Ovary (tissue), 3 donors: ENCODE results near the gene TMEM151B.

ENCODE experiments used
- CTCF ChIP-seq, 3 donors: fragments of 450-650 bp in 2 of 3; fragments of 200-600 bp in 1 of 3; IDR thresholded peaks; one replicate each; pipeline versions ENCODE4 v1.5.1 to v1.8.0; 2016 to 2022; ENCODE audit warnings: antibody characterized with exemption in 3 of 3, mild to moderate bottlenecking in 1 of 3
- EP300 ChIP-seq: sonication (generic); formaldehyde crosslinking; IDR thresholded peaks from one replicate; pipeline ENCODE4 v1.6.1; 2017; ENCODE audit warnings: antibody characterized with exemption
- POLR2A ChIP-seq: fragments of 450-650 bp; IDR thresholded peaks from one replicate; pipeline ENCODE4 v1.6.1; 2017; ENCODE audit warnings: antibody characterized with exemption, mild to moderate bottlenecking, moderate library complexity
- donor health status: DM: no; HTN: no; CAD: no.

GRCh38 chr6:44228031-44228430, 42.2 kb upstream of the TMEM151B start:
- TF ChIP-seq CTCF (IDR thresholded peaks at IDR 0.05) (no peak), POLR2A (no peak), EP300 (no peak)
